A549 (cell line): ENCODE data around the gene TRIO.

Experiments used
- BHLHE40 ChIP-seq: IDR thresholded peaks from 2 replicates; pipeline ENCODE4 v1.6.1; 2012; ENCODE audit warnings: low read depth, low read length, inconsistent platforms
- CEBPB ChIP-seq, 2 experiments: fragments of >200 bp in 1 of 2; sonication (Bioruptor Twin) in 1 of 2; formaldehyde crosslinking in 1 of 2; IDR thresholded peaks; 2 replicates each; pipeline ENCODE4 v1.6.1; 2012 to 2016
- CHD2 ChIP-seq: fragments of 150-350 bp; IDR thresholded peaks from 2 replicates; pipeline ENCODE4 v1.6.1; 2014; ENCODE audit warnings: low read length; ENCODE audit not compliant: partially characterized antibody
- CTCF ChIP-seq: fragments of >200 bp; sonication (Bioruptor Twin); formaldehyde crosslinking; IDR thresholded peaks from 3 replicates; pipeline ENCODE4 v1.5.1; 2016
- JUN ChIP-seq, 2 experiments: fragments of >200 bp; sonication (Bioruptor Twin); formaldehyde crosslinking; IDR thresholded peaks; 2 replicates in 1 of 2; 3 replicates in 1 of 2; pipeline ENCODE4 v1.6.1; 2016 to 2017
- JUNB ChIP-seq: fragments of >200 bp; sonication (Bioruptor Twin); formaldehyde crosslinking; IDR thresholded peaks from 2 replicates; pipeline ENCODE4 v1.6.1; 2016
- MAFK ChIP-seq: fragments of 450-650 bp; IDR thresholded peaks from 2 replicates; pipeline ENCODE4 v1.6.1; 2014; ENCODE audit not compliant: partially characterized antibody
- MAX ChIP-seq: IDR thresholded peaks from 2 replicates; pipeline ENCODE4 v1.6.1; 2012
- POLR2A ChIP-seq: IDR thresholded peaks from 2 replicates; pipeline ENCODE4 v1.6.1; 2012; ENCODE audit warnings: mild to moderate bottlenecking, low read length
- RAD21 ChIP-seq, 2 experiments: fragments of >200 bp in 1 of 2; sonication (Bioruptor Twin) in 1 of 2; formaldehyde crosslinking in 1 of 2; IDR thresholded peaks in 1 of 2; conservative IDR thresholded peaks in 1 of 2; 2 replicates in 1 of 2; 3 replicates in 1 of 2; pipeline ENCODE4 v1.6.1; 2012 to 2018; ENCODE audit warnings: inconsistent platforms in 1 of 2
- REST ChIP-seq: fragments of 200-600 bp; sonication (generic); IDR thresholded peaks from 2 replicates; pipeline ENCODE4 v1.6.1; 2016; ENCODE audit warnings: antibody characterized with exemption, mild to moderate bottlenecking, moderate library complexity
- SMC3 ChIP-seq: fragments of >200 bp; sonication (Bioruptor Twin); formaldehyde crosslinking; IDR thresholded peaks from 3 replicates; pipeline ENCODE4 v1.6.1; 2018; ENCODE audit warnings: inconsistent platforms
- SREBF2 ChIP-seq: fragments of 450-650 bp; IDR thresholded peaks from 2 replicates; pipeline ENCODE4 v1.6.1; 2014; ENCODE audit warnings: mild to moderate bottlenecking, moderate library complexity
- TFCP2L1 ChIP-seq: fragments of 250-450 bp; sonication (Bioruptor Pico); IDR thresholded peaks from 2 replicates; pipeline ENCODE4 v1.5.0; 2021; ENCODE audit warnings: mild to moderate bottlenecking

DNA sequence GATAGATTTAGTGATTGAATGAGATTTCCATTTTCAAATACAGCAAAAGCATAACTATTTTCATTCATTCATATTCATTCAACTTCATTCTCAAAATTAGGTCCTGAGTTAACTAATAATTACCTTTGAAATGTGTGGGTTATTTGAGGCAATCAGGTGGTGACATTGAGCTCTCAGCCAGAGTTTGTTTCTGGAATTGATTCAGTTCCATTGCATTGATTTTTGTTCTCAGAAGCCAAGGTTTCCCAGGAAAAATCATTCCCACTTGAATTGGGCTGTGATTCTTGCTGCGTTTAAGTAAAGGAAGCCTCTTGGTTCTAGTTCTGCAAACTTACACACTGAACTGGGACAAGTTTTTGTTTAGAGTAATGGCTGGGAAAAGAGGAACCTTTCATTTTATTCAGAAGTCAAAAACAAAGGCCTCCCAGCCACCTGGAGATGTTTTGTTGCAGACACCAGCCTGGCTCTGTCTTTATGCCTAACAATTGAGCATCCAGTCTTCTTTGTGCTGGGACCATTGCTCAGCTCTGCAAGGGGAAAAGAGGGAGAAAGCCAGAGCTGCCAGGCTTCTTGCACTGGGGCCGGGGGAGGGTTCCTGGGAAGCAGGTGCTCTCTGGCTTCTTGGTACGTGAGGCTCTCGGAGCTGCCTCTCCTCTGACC, 198.6 kb downstream of the TRIO start:
- TF ChIP-seq POLR2A (no peak), CHD2 (no peak), JUNB (no peak), MAFK (no peak), REST (no peak), CTCF (no peak), TFCP2L1 (CRISPR knock-in tag) (no peak), MAX (no peak), JUN (IDR thresholded peaks at IDR 0.05) (no peak), SREBF2 (no peak), SMC3 (no peak), BHLHE40 (no peak), RAD21 (conservative IDR thresholded peaks at IDR 0.05 in 1 of 2, IDR thresholded peaks at IDR 0.05 in 1 of 2) (no peak), CEBPB (IDR thresholded peaks at IDR 0.05) (no peak)
